HepG2 (cell line): Measurements from ENCODE around the gene CNOT1. TPM values are rescaled to one million over a fixed set of nuclear protein-coding genes. Genes with fewer than 3 reads are reported as not detected.

Source experiments
- BORCS8-MEF2B ChIP-seq: sonication (generic); formaldehyde crosslinking; IDR thresholded peaks from 2 replicates; pipeline ENCODE4 v1.8.0; 2022; ENCODE audit warnings: mild to moderate bottlenecking, missing genetic modification reagents
- FIP1L1 ChIP-seq: fragments of 200-400 bp; formaldehyde crosslinking; IDR thresholded peaks from 2 replicates; pipeline ENCODE4 v1.6.1; 2018; ENCODE audit warnings: low read depth, mild to moderate bottlenecking, low read length, moderate library complexity, borderline replicate concordance; ENCODE audit not compliant: insufficient read depth
- PCBP1 ChIP-seq: fragments of 200-400 bp; formaldehyde crosslinking; IDR thresholded peaks from 2 replicates; pipeline ENCODE4 v1.6.1; 2017; ENCODE audit warnings: mild to moderate bottlenecking, low read depth, low read length, borderline replicate concordance
- PTBP1 ChIP-seq: fragments of 200-400 bp; formaldehyde crosslinking; IDR thresholded peaks from 2 replicates; pipeline ENCODE4 v1.6.1; 2018; ENCODE audit warnings: low read length, low read depth; ENCODE audit not compliant: poor library complexity, severe bottlenecking
- ZNF235 ChIP-seq: sonication (generic); formaldehyde crosslinking; IDR thresholded peaks from 2 replicates; pipeline ENCODE4 v1.8.1; 2023; ENCODE audit warnings: mild to moderate bottlenecking, missing genetic modification reagents, borderline replicate concordance
- ZNF274 ChIP-seq: sonication (generic); formaldehyde crosslinking; IDR thresholded peaks from 2 replicates; pipeline ENCODE4 v1.5.1; 2020; ENCODE audit warnings: mild to moderate bottlenecking, missing genetic modification reagents
- ZNF646 ChIP-seq: sonication (generic); formaldehyde crosslinking; IDR thresholded peaks from 2 replicates; pipeline ENCODE4 v1.9.0; 2021; ENCODE audit warnings: mild to moderate bottlenecking, missing genetic modification reagents
- ZNF687 ChIP-seq: sonication (generic); formaldehyde crosslinking; IDR thresholded peaks from 2 replicates; pipeline ENCODE4 v1.5.1; 2020; ENCODE audit warnings: mild to moderate bottlenecking, missing genetic modification reagents, moderate library complexity
- ZSCAN31 ChIP-seq: sonication (generic); formaldehyde crosslinking; IDR thresholded peaks from 2 replicates; pipeline ENCODE4 v1.5.0; 2020; ENCODE audit warnings: low read depth, mild to moderate bottlenecking, missing genetic modification reagents
- polyA plus RNA-seq, 8 experiments: library from polyadenylated mRNA; depleted of rRNA in 3 of 8; stranded (reverse) in 7 of 8; unstranded in 1 of 8; fragments of >200 nt; fragmentation: Illumina TruSeq in 4 of 8; extraction: Trizol in 4 of 8; gene quantifications; 2 replicates each; pipeline versions ENCODE4 v1.2.1 to v1.2.3, GENCODE V29; 2011 to 2016; ENCODE audit warnings: low read depth in 4 of 8, missing spikeins in 1 of 8, mixed read lengths in 1 of 8; ENCODE audit not compliant: insufficient read depth in 1 of 8
- total RNA-seq, 5 experiments: library from RNA; depleted of rRNA; stranded (reverse); fragments of >200 nt; fragmentation: Illumina TruSeq; extraction: Trizol; gene quantifications; 2 replicates each; pipeline ENCODE4 v1.2.3, GENCODE V29; 2016; ENCODE audit warnings: low read depth in 1 of 5
- TF ChIP-seq, protein P1 (sequence below): sonication (generic); formaldehyde crosslinking; IDR thresholded peaks from 2 replicates; pipeline ENCODE4 v1.5.1; 2020; ENCODE audit warnings: mild to moderate bottlenecking, moderate library complexity, missing genetic modification reagents
- TF ChIP-seq, protein P2 (sequence below): sonication (generic); formaldehyde crosslinking; IDR thresholded peaks from 2 replicates; pipeline ENCODE4 v1.4.0; 2020; ENCODE audit warnings: missing genetic modification reagents, mild to moderate bottlenecking, borderline replicate concordance

CNOT1 gene
- total and polyA plus RNA-seq, 2 of the 13 experiments (the other 11 are each of a cell fraction or from before 2014, with no cell fraction given) = 188 to 232 TPM

DNA sequence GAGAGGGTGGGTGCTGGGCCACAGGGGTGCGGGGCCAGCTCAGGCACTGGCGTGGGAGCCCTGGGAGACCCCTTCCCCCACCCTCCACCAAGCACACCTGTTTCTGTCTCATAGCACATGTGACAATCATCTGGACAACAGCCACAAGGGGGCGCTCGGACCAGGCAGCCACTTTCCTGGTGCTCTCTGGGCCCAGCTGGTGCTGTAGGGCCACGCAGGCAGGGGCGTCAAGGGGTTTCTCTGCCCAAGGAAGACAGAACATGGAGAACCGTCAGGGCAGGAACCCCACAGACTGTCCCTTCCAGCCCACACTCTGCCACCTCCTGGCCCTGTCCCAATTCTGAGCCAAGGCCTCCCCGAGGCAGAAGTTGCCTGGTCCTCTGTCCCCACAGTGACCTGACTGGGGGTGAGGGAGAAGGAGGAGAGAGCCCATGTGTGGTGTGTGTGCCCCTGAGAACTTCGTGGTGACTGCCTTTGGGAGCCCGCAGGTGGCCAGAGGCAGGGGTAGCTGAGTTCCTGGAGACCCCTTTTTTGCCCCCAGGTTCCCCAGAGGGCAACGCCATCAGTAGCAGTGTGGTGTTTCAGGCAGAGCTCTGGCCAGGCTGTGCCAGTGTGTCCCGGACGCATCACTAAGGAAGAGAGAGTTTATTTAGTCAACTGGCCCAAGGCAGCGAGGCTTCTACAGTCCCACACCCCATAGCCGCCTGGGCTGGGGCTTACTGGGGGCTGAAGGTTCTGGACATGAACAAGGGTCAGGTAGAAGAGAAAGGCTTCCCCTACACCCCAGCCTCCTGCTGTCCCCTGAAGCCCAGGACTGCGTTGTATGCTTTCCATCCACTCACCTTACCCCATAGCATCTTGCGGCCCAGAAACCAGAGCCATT, 117.5 kb downstream of the CNOT1 start (continued):
- TF ChIP-seq PTBP1 (peak; percentile 64), FIP1L1 (peak; percentile 72; the same call in 1 of the 2 replicates), ZNF646 (CRISPR knock-in tag) (no peak), ZNF274 (peak; percentile 58; the same call in 1 of the 2 replicates), BORCS8-MEF2B (CRISPR knock-in tag) (0 out of 2 replicates have a peak, but pooled peaks have one; percentile 52), ZSCAN31 (0 out of 2 replicates have a peak, but pooled peaks have one; percentile 46), ZNF687 (peak; percentile 67), ZNF235 (CRISPR knock-in tag) (no peak), PCBP1 (0 out of 2 replicates have a peak, but pooled peaks have one; percentile 73)
- TF ChIP-seq, protein P1, sequence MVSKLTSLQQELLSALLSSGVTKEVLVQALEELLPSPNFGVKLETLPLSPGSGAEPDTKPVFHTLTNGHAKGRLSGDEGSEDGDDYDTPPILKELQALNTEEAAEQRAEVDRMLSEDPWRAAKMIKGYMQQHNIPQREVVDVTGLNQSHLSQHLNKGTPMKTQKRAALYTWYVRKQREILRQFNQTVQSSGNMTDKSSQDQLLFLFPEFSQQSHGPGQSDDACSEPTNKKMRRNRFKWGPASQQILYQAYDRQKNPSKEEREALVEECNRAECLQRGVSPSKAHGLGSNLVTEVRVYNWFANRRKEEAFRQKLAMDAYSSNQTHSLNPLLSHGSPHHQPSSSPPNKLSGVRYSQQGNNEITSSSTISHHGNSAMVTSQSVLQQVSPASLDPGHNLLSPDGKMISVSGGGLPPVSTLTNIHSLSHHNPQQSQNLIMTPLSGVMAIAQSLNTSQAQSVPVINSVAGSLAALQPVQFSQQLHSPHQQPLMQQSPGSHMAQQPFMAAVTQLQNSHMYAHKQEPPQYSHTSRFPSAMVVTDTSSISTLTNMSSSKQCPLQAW (CRISPR knock-in tag) = 0 out of 2 replicates have a peak, but pooled peaks have one; percentile 31
- TF ChIP-seq, protein P2, sequence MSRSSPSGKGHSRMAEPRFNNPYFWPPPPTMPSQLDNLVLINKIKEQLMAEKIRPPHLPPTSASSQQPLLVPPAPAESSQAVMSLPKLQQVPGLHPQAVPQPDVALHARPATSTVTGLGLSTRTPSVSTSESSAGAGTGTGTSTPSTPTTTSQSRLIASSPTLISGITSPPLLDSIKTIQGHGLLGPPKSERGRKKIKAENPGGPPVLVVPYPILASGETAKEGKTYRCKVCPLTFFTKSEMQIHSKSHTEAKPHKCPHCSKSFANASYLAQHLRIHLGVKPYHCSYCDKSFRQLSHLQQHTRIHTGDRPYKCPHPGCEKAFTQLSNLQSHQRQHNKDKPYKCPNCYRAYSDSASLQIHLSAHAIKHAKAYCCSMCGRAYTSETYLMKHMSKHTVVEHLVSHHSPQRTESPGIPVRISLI = no peak
